Keratinocyte (primary cell): ENCODE results near the gene SLC38A3. TPM values are rescaled to one million over a fixed set of nuclear protein-coding genes. Genes with fewer than 3 reads are reported as not detected.

Experiments used
- DNase-seq: peaks from one replicate; pipeline ENCODE4 v3.0.0-alpha.2; 2011; ENCODE audit warnings: low read depth, missing footprints, low spot score
- FAIRE-seq: peaks from 2 replicates; lab custom pipeline; 2011; peaks lifted over from hg19 to GRCh38; lab: Jason Lieb, UNC
- H2AFZ ChIP-seq: 2 replicates; pipeline ENCODE4 v1.6.0; 2012; ENCODE audit warnings: low read length, control low read depth, inconsistent platforms; ENCODE audit not compliant: control insufficient read depth
- H3K27ac ChIP-seq: 2 replicates; pipeline ENCODE4 v1.5.1; 2011; ENCODE audit warnings: low read length; ENCODE audit not compliant: control insufficient read depth, insufficient read depth
- H3K27me3 ChIP-seq: 3 replicates; pipeline ENCODE4 v1.6.0; 2011; ENCODE audit warnings: low read length; ENCODE audit not compliant: control insufficient read depth, insufficient read depth; ENCODE audit errors: extremely low read depth
- H3K36me3 ChIP-seq, 2 experiments: 2 replicates in 1 of 2; 3 replicates in 1 of 2; pipeline ENCODE4 v1.5.1; 2011; ENCODE audit warnings: low read length in 2 of 2, mild to moderate bottlenecking in 1 of 2; ENCODE audit not compliant: control insufficient read depth in 2 of 2, insufficient read depth in 2 of 2; ENCODE audit errors: extremely low read depth in 1 of 2
- H3K4me1 ChIP-seq: 3 replicates; pipeline ENCODE4 v1.5.1; 2011; ENCODE audit warnings: low read length; ENCODE audit not compliant: control insufficient read depth, insufficient read depth; ENCODE audit errors: extremely low read depth
- H3K4me2 ChIP-seq: 3 replicates; pipeline ENCODE4 v1.6.0; 2011; ENCODE audit warnings: low read depth, low read length; ENCODE audit not compliant: control insufficient read depth, insufficient read depth; ENCODE audit errors: extremely low read depth
- H3K4me3 ChIP-seq, 3 experiments: fragments of 200-600 bp in 1 of 3; sonication (generic) in 1 of 3; 2 replicates in 2 of 3; 3 replicates in 1 of 3; pipeline ENCODE4 v1.5.1; 2011 to 2016; ENCODE audit warnings: low read length in 3 of 3, mild to moderate bottlenecking in 3 of 3, control low read depth in 2 of 3, inconsistent platforms in 1 of 3, low read depth in 1 of 3, mixed read lengths in 1 of 3, mixed run types in 1 of 3, moderate library complexity in 1 of 3; ENCODE audit not compliant: control insufficient read depth in 2 of 3, insufficient read depth in 2 of 3; ENCODE audit errors: extremely low read depth in 1 of 3
- H3K79me2 ChIP-seq: 2 replicates; pipeline ENCODE4 v1.6.0; 2012; ENCODE audit warnings: low read length; ENCODE audit not compliant: control insufficient read depth, insufficient read depth
- H3K9ac ChIP-seq: 3 replicates; pipeline ENCODE4 v1.6.0; 2011; ENCODE audit warnings: low read length; ENCODE audit not compliant: control insufficient read depth, insufficient read depth; ENCODE audit errors: extremely low read depth
- H3K9me1 ChIP-seq: 3 replicates; pipeline ENCODE4 v1.6.0; 2011; ENCODE audit warnings: low read length; ENCODE audit not compliant: control insufficient read depth, insufficient read depth; ENCODE audit errors: extremely low read depth
- H3K9me3 ChIP-seq: 2 replicates; pipeline ENCODE4 v1.5.1; 2012; ENCODE audit warnings: low read depth, low read length; ENCODE audit not compliant: control insufficient read depth
- H4K20me1 ChIP-seq: 3 replicates; pipeline ENCODE4 v1.6.0; 2011; ENCODE audit warnings: low read length; ENCODE audit not compliant: control insufficient read depth, insufficient read depth; ENCODE audit errors: extremely low read depth
- CTCF ChIP-seq, 3 experiments: IDR thresholded peaks in 1 of 3; conservative IDR thresholded peaks in 1 of 3; optimal IDR thresholded peaks in 1 of 3; 2 replicates in 2 of 3; 3 replicates in 1 of 3; pipeline versions ENCODE3 to v1.5.1; 2011; ENCODE audit warnings: low read length in 3 of 3, mild to moderate bottlenecking in 3 of 3, moderate library complexity in 2 of 3, control low read depth in 1 of 3, inconsistent platforms in 1 of 3; ENCODE audit not compliant: insufficient read depth in 2 of 3; ENCODE audit errors: extremely low read depth in 1 of 3
- EZH2 ChIP-seq: IDR thresholded peaks from one replicate; pipeline ENCODE4 v1.6.1; 2012; ENCODE audit warnings: inconsistent platforms, mild to moderate bottlenecking, low read length, moderate library complexity
- dilution Hi-C: fragments of 300-500 bp; cut with MboI; formaldehyde crosslinking; loops from one replicate; pipeline ENCODE4 v1.7.0; 2020; ENCODE audit warnings: low sequenced_read_pairs; ENCODE audit not compliant: extremely low pct_ligation_motif_present
- polyA plus RNA-seq, 5 experiments: library from polyadenylated mRNA; depleted of rRNA in 3 of 5; stranded (reverse) in 3 of 5; stranded (forward) in 1 of 5; unstranded in 1 of 5; fragments of >200 nt; gene quantifications; 1 replicate in 1 of 5; 2 replicates in 3 of 5; 3 replicates in 1 of 5; pipeline versions ENCODE4 v1.2.1 to v1.2.3, GENCODE V29; 2011 to 2012; ENCODE audit warnings: missing spikeins in 2 of 5, low read depth in 1 of 5, low replicate concordance in 1 of 5

Gene SLC38A3
- polyA plus RNA-seq, 1 donor (not counting 4 experiments of a cell fraction or from before 2014, with no cell fraction given): not detected

GRCh38 chr3:50164481-50164880 lies 40.6 kb upstream of the SLC38A3 start:
- H3K27ac ChIP-seq: peak overlapping the region; percentile 22
- H3K9ac ChIP-seq: no peak overlapping the region
- peaks cover 79% of the 10 kb centered on the region for H3K79me2 ChIP-seq
- TF ChIP-seq EZH2: no peak
- TF ChIP-seq CTCF (optimal IDR thresholded peaks at IDR 0.05 in 1 of 3, IDR thresholded peaks at IDR 0.05 in 1 of 3, conservative IDR thresholded peaks at IDR 0.05 in 1 of 3; ENCODE audit: extremely low read depth in 1 of 3, insufficient read depth in 2 of 3, low read length in 3 of 3): no peak
- peaks cover 11% of the 10 kb centered on the region for H3K9me1 ChIP-seq
- peaks cover 31 to 55% of the 10 kb centered on the region in 2 experiments for H3K36me3 ChIP-seq
- DNase-seq (no peak), FAIRE-seq (no peak)
- peak overlapping the region in 2 of 3 experiments; percentile 0 to 5 for H3K4me3 ChIP-seq
- peak overlapping the region; percentile 68 for H3K4me2 ChIP-seq
- H4K20me1 ChIP-seq: no peaks in the 10 kb centered on the region
- peaks cover 97% of the 10 kb centered on the region for H3K4me1 ChIP-seq
- dilution Hi-C loops: no loop called here
- H2AFZ ChIP-seq: no peak overlapping the region
- H3K9me3 ChIP-seq: no peaks in the 10 kb centered on the region
- H3K27me3 ChIP-seq: no peaks in the 10 kb centered on the region

GRCh38 chr3:50164984-50165909 lies 39.8 kb upstream of the SLC38A3 start:
- H3K79me2 ChIP-seq: peaks cover 79% of the 10 kb centered on the region
- dilution Hi-C loops: no loop called here
- TF ChIP-seq EZH2 (no peak), CTCF (optimal IDR thresholded peaks at IDR 0.05 in 1 of 3, IDR thresholded peaks at IDR 0.05 in 1 of 3, conservative IDR thresholded peaks at IDR 0.05 in 1 of 3; ENCODE audit: extremely low read depth in 1 of 3, insufficient read depth in 2 of 3, low read length in 3 of 3) (no peak)

More at GRCh38 chr3:50164984-50165909, 39.8 kb upstream of the SLC38A3 start:
- Histone ChIP-seq H3K4me1 (peaks cover 97% of the 10 kb centered on the region), H3K27ac (peak overlapping the region; percentile 22), H3K36me3 (peaks cover 29 to 56% of the 10 kb centered on the region in 2 experiments), H3K27me3 (no peaks in the 10 kb centered on the region), H3K9me1 (peaks cover 13% of the 10 kb centered on the region), H4K20me1 (peaks cover 7% of the 10 kb centered on the region), H3K9me3 (no peaks in the 10 kb centered on the region), H2AFZ (no peak overlapping the region), H3K9ac (peak overlapping the region; percentile 24), H3K4me2 (peak overlapping the region; percentile 68), H3K4me3 (peak overlapping the region in 1 of 3 experiments; percentile 5)
- FAIRE-seq (peak; percentile 67), DNase-seq (no peak)
